ENCODE data around the gene IFT25. TPM values are rescaled to one million over a fixed set of nuclear protein-coding genes. Genes with fewer than 3 reads are reported as not detected.
"Not testable (repeated sequence)": the region's sequence is repeated elsewhere in the genome, so short reads cannot be mapped to it uniquely, and the experiment has no call there.

Gene IFT25
- total RNA-seq, 2 experiments from 2014 or later: 71.8 to 74.3 TPM

DNA sequence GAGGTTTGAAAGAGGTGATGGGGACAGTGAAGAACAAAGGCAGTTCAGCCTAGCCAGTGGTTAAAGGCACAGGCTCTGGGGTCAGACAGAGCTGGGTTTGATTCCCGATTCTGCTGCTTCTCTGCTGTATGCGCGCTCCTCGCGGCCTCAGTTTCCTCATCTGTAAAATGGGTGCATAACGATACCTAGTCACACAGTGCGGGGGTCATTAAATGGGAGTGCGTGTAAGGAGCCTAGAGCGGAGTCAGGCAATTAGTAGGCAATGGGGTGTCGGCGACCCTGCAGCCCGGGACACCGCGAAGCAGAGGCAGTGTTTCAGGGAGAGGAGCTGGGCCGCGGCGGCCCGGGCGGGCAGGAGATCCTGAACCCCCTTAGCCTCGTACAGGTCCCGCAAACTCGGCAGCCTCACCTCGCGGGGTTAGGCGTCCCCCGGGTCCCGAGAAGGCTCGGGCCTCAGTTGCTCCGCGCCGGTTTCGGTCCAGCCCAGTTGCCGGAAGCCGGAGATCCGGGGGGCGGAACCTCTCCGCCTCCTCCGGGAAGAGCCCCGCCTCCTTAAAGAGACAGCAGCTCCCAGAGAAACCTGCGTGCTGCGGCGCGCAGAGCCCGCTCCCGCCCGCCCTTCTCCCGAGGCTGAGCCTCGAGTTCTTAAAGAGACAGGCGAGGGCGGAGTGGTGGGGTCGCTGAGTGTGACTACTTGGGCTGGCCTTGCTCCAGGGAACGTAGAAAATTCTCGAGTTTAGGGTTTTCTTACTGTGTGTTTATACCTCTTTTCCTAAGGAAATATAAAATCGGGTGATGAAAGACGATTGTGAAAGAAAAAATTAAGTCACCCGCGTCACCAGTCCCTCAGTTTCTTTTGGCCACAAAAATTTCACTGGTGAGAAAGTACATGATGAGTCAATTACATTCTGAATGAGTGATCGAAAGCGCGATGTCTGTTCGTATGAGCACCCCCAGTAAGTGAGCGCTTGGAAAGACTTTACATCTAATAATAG, 55.9 kb downstream of the IFT25 start, which contains the start of gene YIPF1:
YIPF1 (minus strand) TSS at position 494 of the 995 bp plus-strand sequence. CDS start 860 bp downstream, outside the sequence.
- Mint-ChIP-seq H3K27me3 (no peaks in the 10 kb centered on the region), H3K4me1 (peaks cover 43% of the 10 kb centered on the region)

DNA sequence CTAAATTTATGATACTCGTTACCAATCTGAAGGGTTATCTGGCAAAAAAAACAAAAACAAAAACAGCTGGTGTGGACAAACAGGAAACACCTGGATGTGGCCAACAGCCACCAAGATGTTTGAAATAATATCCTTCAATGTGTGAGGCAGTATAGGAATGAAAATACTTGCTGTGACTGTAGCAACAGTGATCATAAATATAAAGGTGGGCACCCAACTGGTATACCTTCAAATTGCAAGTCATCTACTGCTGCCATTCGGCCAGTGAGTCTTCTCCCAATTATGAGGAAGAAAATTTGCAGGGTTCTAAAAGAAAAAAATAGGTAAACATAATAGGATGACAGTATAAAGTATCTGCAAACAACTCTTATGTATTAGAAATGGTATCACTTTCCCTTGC, 56.8 kb downstream of the IFT25 start:
- Mint-ChIP-seq H3K4me1 (peaks cover 43% of the 10 kb centered on the region), H3K27ac (peak overlapping the region; percentile 93), H3K9me3 (no peaks in the 10 kb centered on the region), H3K36me3 (ENCODE audit: low read depth) (peaks cover 9% of the 10 kb centered on the region), H3K27me3 (no peaks in the 10 kb centered on the region), H3K4me3 (peak overlapping the region; percentile 98)
- ChIA-PET CTCF (interaction anchor here (1.5 to 2.2 kb wide), 4 partner anchors 15 to 32 kb away, joined by 3 to 7 read pairs (median 4); no protein-coding TSS in a partner anchor), POLR2A (no interaction called here)
- DNase-seq: no peak

More for the DNA sequence above, 55.9 kb downstream of the IFT25 start, which contains the start of gene YIPF1:
- H3K9me3 Mint-ChIP-seq: no peaks in the 10 kb centered on the region
- H3K4me3 Mint-ChIP-seq: peak within 1 kb of the TSS; percentile 98
- H3K36me3 Mint-ChIP-seq (ENCODE audit: low read depth): peaks cover 9% of the 10 kb centered on the region
- peak within 1 kb of the TSS; percentile 93 for H3K27ac Mint-ChIP-seq
- ChIA-PET POLR2A (interaction anchor here (0.8 to 1.4 kb wide), 2 partner anchors 10 to 56 kb away, joined by 4 to 5 read pairs; partner anchors contain the start of gene IFT25), CTCF (interaction anchor here (1.5 to 2.2 kb wide), 3 partner anchors 29 to 53 kb away, joined by 3 to 6 read pairs (median 5); no protein-coding TSS in a partner anchor)
- peak; percentile 89 for DNase-seq

DNA sequence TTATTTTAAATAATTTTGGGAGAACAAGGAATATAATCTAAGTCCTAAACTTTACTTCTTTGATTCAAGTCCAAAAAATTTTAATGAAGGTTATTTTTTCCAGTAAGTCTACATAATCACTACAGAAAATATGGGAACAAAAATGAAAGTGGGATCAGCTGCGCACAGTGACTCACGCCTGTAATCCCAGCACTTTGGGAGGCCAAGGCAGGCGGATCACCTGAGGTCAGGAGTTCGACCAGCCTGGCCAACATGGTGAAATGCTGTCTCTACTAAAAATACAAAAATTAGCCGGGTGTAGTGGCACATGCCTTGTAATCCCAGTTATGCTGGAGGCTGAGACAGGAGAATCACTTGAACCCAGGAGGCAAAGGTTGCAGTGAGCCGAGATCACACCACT, 61.9 kb downstream of the IFT25 start:
- CTCF ChIA-PET: interaction anchor here (1.1 to 1.5 kb wide), 2 partner anchors 9 to 10 kb away, joined by 3 read pairs; no protein-coding TSS in a partner anchor
- Mint-ChIP-seq H3K36me3 (ENCODE audit: low read depth) (peaks cover 33% of the 10 kb centered on the region), H3K4me1 (peaks cover 19% of the 10 kb centered on the region)
- H3K27ac Mint-ChIP-seq, DNase-seq, H3K27me3 Mint-ChIP-seq, POLR2A ChIA-PET, H3K9me3 Mint-ChIP-seq, H3K4me3 Mint-ChIP-seq: not testable (repeated sequence)

GRCh38 chr1:53881853-53882252, 63.6 kb downstream of the IFT25 start:
- H3K27ac Mint-ChIP-seq, H3K27me3 Mint-ChIP-seq, DNase-seq, H3K9me3 Mint-ChIP-seq, H3K4me1 Mint-ChIP-seq, POLR2A ChIA-PET, H3K4me3 Mint-ChIP-seq: not testable (repeated sequence)
- H3K36me3 Mint-ChIP-seq (ENCODE audit: low read depth): peaks cover 40% of the 10 kb centered on the region
- CTCF ChIA-PET: interaction anchor here (0.7 to 1.6 kb wide), 3 partner anchors 21 to 603 kb away, joined by 3 to 6 read pairs (median 3); no protein-coding TSS in a partner anchor

- Mint-ChIP-seq H3K4me1 (peaks cover 2% of the 10 kb centered on the region), H3K36me3 (ENCODE audit: low read depth) (peaks cover 45% of the 10 kb centered on the region), H3K9me3 (peaks cover 4% of the 10 kb centered on the region), H3K27me3 (no peaks in the 10 kb centered on the region), H3K27ac (no peak overlapping the region), H3K4me3 (no peak overlapping the region)
- CTCF ChIA-PET: interaction anchor here (0.5 to 1.9 kb wide), 11 partner anchors 10 to 602 kb away, joined by 3 to 6 read pairs (median 3); no protein-coding TSS in a partner anchor
- peak; percentile 7 for DNase-seq
- POLR2A ChIA-PET: interaction anchor here (0.9 kb wide), 1 partner anchor 81 kb away, joined by 4 read pairs; no protein-coding TSS in a partner anchor
Measured at GRCh38 chr1:53878492-53879105, 66.9 kb downstream of the IFT25 start.

DNA sequence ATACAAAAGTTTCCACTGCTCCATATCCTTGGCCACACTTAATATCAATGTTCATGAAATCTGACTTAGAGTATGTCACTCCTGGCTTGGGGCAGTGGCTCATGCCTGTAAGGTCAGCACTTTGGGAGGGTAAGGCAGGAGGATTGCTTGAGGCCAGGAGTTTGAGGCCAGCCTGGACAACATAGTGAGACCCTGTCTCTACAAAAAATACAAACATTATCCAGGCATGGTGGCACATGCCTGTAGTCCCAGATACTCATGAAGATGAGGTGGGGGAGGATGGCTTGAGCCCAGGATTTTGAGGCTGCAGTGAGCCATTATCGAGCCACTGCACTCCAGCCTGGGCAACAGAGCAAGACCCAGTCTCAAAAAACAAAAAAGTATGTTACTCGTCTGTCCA, 70.3 kb downstream of the IFT25 start:
- H3K9me3 Mint-ChIP-seq, DNase-seq, H3K27me3 Mint-ChIP-seq, H3K4me3 Mint-ChIP-seq, H3K27ac Mint-ChIP-seq, H3K4me1 Mint-ChIP-seq, POLR2A ChIA-PET: not testable (repeated sequence)
- H3K36me3 Mint-ChIP-seq (ENCODE audit: low read depth): peaks cover 23% of the 10 kb centered on the region
- CTCF ChIA-PET: interaction anchor here (0.8 to 1.1 kb wide), 2 partner anchors 15 to 25 kb away, joined by 3 read pairs; no protein-coding TSS in a partner anchor

GRCh38 chr1:53871773-53872484, 73.6 kb downstream of the IFT25 start:
- ChIA-PET CTCF (interaction anchor here (0.5 to 4.8 kb wide), 5 partner anchors 11 to 1586 kb away, joined by 3 to 31 read pairs (median 4); no protein-coding TSS in a partner anchor), POLR2A (no interaction called here)
- Mint-ChIP-seq H3K27me3 (no peaks in the 10 kb centered on the region), H3K27ac (no peak overlapping the region), H3K36me3 (ENCODE audit: low read depth) (peaks cover 15% of the 10 kb centered on the region), H3K9me3 (no peaks in the 10 kb centered on the region), H3K4me1 (no peaks in the 10 kb centered on the region), H3K4me3 (no peak overlapping the region)
- DNase-seq: no peak

Other genes with a start within 250 kb of the IFT25 start
- not detected for gene GLIS1, start 206.5 kb downstream of the IFT25 start, total RNA-seq
- 10 to 100 TPM; 25.4 to 26.6 TPM for gene NDC1, start 107.4 kb downstream of the IFT25 start, total RNA-seq
- gene YIPF1, start 55.9 kb downstream of the IFT25 start, total RNA-seq: 10 to 100 TPM; 16.3 to 20.6 TPM
- gene DIO1, start 51.5 kb downstream of the IFT25 start, total RNA-seq: not detected
- gene LRRC42, start 651 bp upstream of the IFT25 start, total RNA-seq: 10 to 100 TPM; 19.5 to 19.9 TPM
- gene LDLRAD1, start 72.5 kb upstream of the IFT25 start, total RNA-seq: not detected
- gene TMEM59, start 107.5 kb upstream of the IFT25 start, total RNA-seq: 100 to 1,000 TPM; 195 to 210 TPM
- 10 to 100 TPM; 13.5 to 14.9 TPM for gene TCEANC2, start 107.9 kb upstream of the IFT25 start, total RNA-seq
- not detected for gene CDCP2, start 207.3 kb upstream of the IFT25 start, total RNA-seq

Measured in activated CD4-positive, alpha-beta T cell treated with anti-CD3 and anti-CD28 coated beads, Interleukin-2, amount 10 ng/mL, durations not matched to agents 7 days and 5 days (primary cell).